ENCODE results near the gene GMDS. TPM values are rescaled to one million over a fixed set of nuclear protein-coding genes. Genes with fewer than 3 reads are reported as not detected.

Gene GMDS
- total and polyA plus RNA-seq, 2 experiments from 2014 or later: 6.3 to 17.7 TPM

GRCh38 chr6:1855890-1856289 is 389.5 kb downstream of the GMDS start:
- Histone ChIP-seq H3K9me3 (ENCODE audit: low read depth) (no peaks in the 10 kb centered on the region), H3K27me3 (peaks cover 13% of the 10 kb centered on the region), H3K36me3 (no peaks in the 10 kb centered on the region), H3K27ac (no peak overlapping the region), H3K4me3 (no peak overlapping the region), H3K4me1 (ENCODE audit: low read depth) (peaks cover 8% of the 10 kb centered on the region)
- no peak for TF ChIP-seq CTCF (IDR thresholded peaks at IDR 0.05; ENCODE audit: low read depth, low read length)
- DNase-seq (ENCODE audit: low read depth in 1 of 2, low spot score in 1 of 2): no peak

GRCh38 chr6:1854296-1854695 is 391.1 kb downstream of the GMDS start:
- DNase-seq (ENCODE audit: low read depth in 1 of 2, low spot score in 1 of 2): no peak
- H3K36me3 ChIP-seq: no peaks in the 10 kb centered on the region
- H3K27me3 ChIP-seq: peaks cover 12% of the 10 kb centered on the region
- TF ChIP-seq CTCF (IDR thresholded peaks at IDR 0.05; ENCODE audit: low read depth, low read length): no peak
- no peak overlapping the region for H3K27ac ChIP-seq
- H3K4me3 ChIP-seq: no peak overlapping the region
- peaks cover 18% of the 10 kb centered on the region for H3K4me1 ChIP-seq (ENCODE audit: low read depth)
- no peaks in the 10 kb centered on the region for H3K9me3 ChIP-seq (ENCODE audit: low read depth)

- no peak overlapping the region for H3K4me3 ChIP-seq
- H3K27me3 ChIP-seq: peaks cover 12% of the 10 kb centered on the region
- peaks cover 18% of the 10 kb centered on the region for H3K4me1 ChIP-seq (ENCODE audit: low read depth)
- no peak for DNase-seq (ENCODE audit: low read depth in 1 of 2, low spot score in 1 of 2)
- no peak overlapping the region for H3K27ac ChIP-seq
- TF ChIP-seq CTCF (IDR thresholded peaks at IDR 0.05; ENCODE audit: low read depth, low read length): no peak
- H3K36me3 ChIP-seq: no peaks in the 10 kb centered on the region
- no peaks in the 10 kb centered on the region for H3K9me3 ChIP-seq (ENCODE audit: low read depth)
Measured at GRCh38 chr6:1853761-1854160, 391.6 kb downstream of the GMDS start.

GRCh38 chr6:1851681-1852456 is 393.5 kb downstream of the GMDS start:
- Histone ChIP-seq H3K4me1 (ENCODE audit: low read depth) (peaks cover 18% of the 10 kb centered on the region), H3K27me3 (peaks cover 12% of the 10 kb centered on the region), H3K36me3 (no peaks in the 10 kb centered on the region), H3K9me3 (ENCODE audit: low read depth) (no peaks in the 10 kb centered on the region), H3K4me3 (no peak overlapping the region), H3K27ac (no peak overlapping the region)
- TF ChIP-seq CTCF (IDR thresholded peaks at IDR 0.05; ENCODE audit: low read depth, low read length): no peak
- no peak for DNase-seq (ENCODE audit: low read depth in 1 of 2, low spot score in 1 of 2)

GRCh38 chr6:1850840-1851157 is 394.6 kb downstream of the GMDS start:
- Histone ChIP-seq H3K27me3 (peaks cover 10% of the 10 kb centered on the region), H3K4me1 (ENCODE audit: low read depth) (peaks cover 18% of the 10 kb centered on the region), H3K27ac (no peak overlapping the region), H3K9me3 (ENCODE audit: low read depth) (no peaks in the 10 kb centered on the region), H3K36me3 (no peaks in the 10 kb centered on the region), H3K4me3 (no peak overlapping the region)
- no peak for TF ChIP-seq CTCF (IDR thresholded peaks at IDR 0.05; ENCODE audit: low read depth, low read length)
- no peak for DNase-seq (ENCODE audit: low read depth in 1 of 2, low spot score in 1 of 2)
